Adrenal gland (tissue), 5 donors: Measurements from ENCODE around the gene IKZF3.
"Not testable (repeated sequence)": the region's sequence is repeated elsewhere in the genome, so short reads cannot be mapped to it uniquely, and the experiment has no call there.

ENCODE experiments used
- POLR2A ChIP-seq, 2 donors: fragments of 450-650 bp; IDR thresholded peaks; one replicate each; pipeline ENCODE4 v1.6.1; 2017; ENCODE audit warnings: antibody characterized with exemption in 2 of 2, mild to moderate bottlenecking in 2 of 2, moderate library complexity in 1 of 2
- TF ChIP-seq, protein P1 (sequence below), 6 experiments: fragments of 450-650 bp in 4 of 6; fragments of 200-600 bp in 2 of 6; sonication (generic) in 1 of 6; IDR thresholded peaks; 1 replicate in 5 of 6; 2 replicates in 1 of 6; pipeline versions ENCODE4 v1.5.1 to v1.8.0; 2016 to 2021; ENCODE audit warnings: antibody characterized with exemption in 6 of 6, mild to moderate bottlenecking in 2 of 6, moderate library complexity in 1 of 6
- donor health status: DM: no; HTN: no; CAD: no.

DNA sequence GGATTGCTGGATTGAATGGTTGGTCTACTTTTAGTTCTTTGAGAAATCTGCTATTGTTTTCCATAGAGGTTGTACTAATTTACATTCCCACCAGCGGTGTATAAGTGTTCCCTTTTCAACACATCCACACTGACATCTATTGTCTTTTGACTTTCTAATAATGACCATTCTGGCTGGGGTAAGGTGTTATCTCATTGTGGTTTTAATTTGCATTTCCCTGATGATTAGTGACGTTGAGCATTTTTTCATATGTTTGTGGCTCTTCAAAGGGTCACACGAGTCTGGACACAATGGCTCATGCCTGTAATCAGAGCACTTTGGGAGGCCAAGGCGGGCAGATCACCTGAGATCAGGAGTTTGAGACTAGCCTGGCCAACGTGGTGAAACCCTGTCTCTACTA is 22.0 kb upstream of the IKZF3 start:
- TF ChIP-seq, protein P1, sequence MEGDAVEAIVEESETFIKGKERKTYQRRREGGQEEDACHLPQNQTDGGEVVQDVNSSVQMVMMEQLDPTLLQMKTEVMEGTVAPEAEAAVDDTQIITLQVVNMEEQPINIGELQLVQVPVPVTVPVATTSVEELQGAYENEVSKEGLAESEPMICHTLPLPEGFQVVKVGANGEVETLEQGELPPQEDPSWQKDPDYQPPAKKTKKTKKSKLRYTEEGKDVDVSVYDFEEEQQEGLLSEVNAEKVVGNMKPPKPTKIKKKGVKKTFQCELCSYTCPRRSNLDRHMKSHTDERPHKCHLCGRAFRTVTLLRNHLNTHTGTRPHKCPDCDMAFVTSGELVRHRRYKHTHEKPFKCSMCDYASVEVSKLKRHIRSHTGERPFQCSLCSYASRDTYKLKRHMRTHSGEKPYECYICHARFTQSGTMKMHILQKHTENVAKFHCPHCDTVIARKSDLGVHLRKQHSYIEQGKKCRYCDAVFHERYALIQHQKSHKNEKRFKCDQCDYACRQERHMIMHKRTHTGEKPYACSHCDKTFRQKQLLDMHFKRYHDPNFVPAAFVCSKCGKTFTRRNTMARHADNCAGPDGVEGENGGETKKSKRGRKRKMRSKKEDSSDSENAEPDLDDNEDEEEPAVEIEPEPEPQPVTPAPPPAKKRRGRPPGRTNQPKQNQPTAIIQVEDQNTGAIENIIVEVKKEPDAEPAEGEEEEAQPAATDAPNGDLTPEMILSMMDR (IDR thresholded peaks at IDR 0.05), result not testable (repeated sequence)
- not testable (repeated sequence) for TF ChIP-seq POLR2A (IDR thresholded peaks at IDR 0.05)
